Thyroid gland (tissue), 4 donors: ENCODE measurements around the gene KIF20A.

Experiments used
- CTCF ChIP-seq, 6 experiments: fragments of 200-600 bp in 3 of 6; fragments of 450-650 bp in 3 of 6; sonication (generic) in 3 of 6; IDR thresholded peaks; one replicate each; pipeline ENCODE4 v1.5.1; 2016 to 2019; ENCODE audit warnings: antibody characterized with exemption in 6 of 6, mild to moderate bottlenecking in 2 of 6, inconsistent platforms in 1 of 6, moderate library complexity in 1 of 6
- POLR2A ChIP-seq, 2 donors: fragments of 450-650 bp; IDR thresholded peaks; one replicate each; pipeline ENCODE4 v1.6.1; 2017; ENCODE audit warnings: antibody characterized with exemption in 2 of 2, mild to moderate bottlenecking in 2 of 2, moderate library complexity in 1 of 2

- TF ChIP-seq CTCF (IDR thresholded peaks at IDR 0.05) (no peak), POLR2A (IDR thresholded peaks at IDR 0.05) (no peak)
Observed at GRCh38 chr5:138229387-138229786, 50.5 kb downstream of the KIF20A start.
